ENCODE results near the gene ARHGAP11A. TPM values are rescaled to one million over a fixed set of nuclear protein-coding genes. Genes with fewer than 3 reads are reported as not detected.

The ARHGAP11A gene
- total and polyA plus RNA-seq, 2 of the 8 experiments (the other 6 are each of a cell fraction or from before 2014, with no cell fraction given): 8.1 to 112 TPM

DNA sequence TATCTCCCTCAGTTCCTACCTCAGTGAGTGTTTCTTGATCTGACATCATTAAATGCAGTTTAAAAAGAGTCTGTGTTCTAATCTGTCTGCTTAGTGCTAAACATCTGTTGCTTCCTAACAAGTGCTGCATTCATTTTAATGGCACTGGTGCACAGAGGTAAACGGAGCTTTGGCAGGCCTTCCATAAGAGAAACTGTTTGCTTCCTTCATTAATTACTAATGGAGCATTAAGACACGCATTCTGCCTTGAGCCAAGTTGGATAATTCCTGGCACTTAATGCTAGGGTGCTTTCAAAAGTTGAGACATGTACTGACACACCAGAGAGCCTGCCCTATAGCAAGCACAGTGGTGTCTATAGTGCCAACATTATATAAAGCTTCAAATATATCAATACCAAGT lies 60.9 kb downstream of the ARHGAP11A start:
- H2AFZ ChIP-seq (ENCODE audit: low read length): no peak overlapping the region
- POLR2A ChIA-PET (ENCODE audit: partially characterized antibody): no interaction called here
- H2BK15ac ChIP-seq (ENCODE audit: low read length): no peak overlapping the region
- no peak overlapping the region for H4K8ac ChIP-seq (ENCODE audit: extremely low read depth, insufficient read depth, low read length)
- H3K27ac ChIP-seq (ENCODE audit: low read depth, low read length): no peak overlapping the region
- peaks cover 0 to 6% (median under 1%) of the 10 kb centered on the region in 4 experiments; a peak in 2 of 7 replicates for H3K4me1 ChIP-seq (replicated peaks in 1 of 4; ENCODE audit: control insufficient read depth in 3 of 4, insufficient read depth in 4 of 4, low read length in 3 of 4)
- no peak overlapping the region for H2BK5ac ChIP-seq (ENCODE audit: low read depth, low read length)
- no peak overlapping the region for H2BK12ac ChIP-seq (ENCODE audit: low read depth, low read length)
- FAIRE-seq: no peak
- no peak overlapping the region for H3K9ac ChIP-seq (replicated peaks in 1 of 4; ENCODE audit: extremely low read depth in 1 of 4, low read depth in 3 of 4, low read length in 3 of 4)
- no peaks in the 10 kb centered on the region; the same call in 1 of the 2 replicates for H3K23me2 ChIP-seq (ENCODE audit: low read depth, low read length)
- H3K23ac ChIP-seq (ENCODE audit: insufficient read length): no peak overlapping the region
- H3K4me2 ChIP-seq (ENCODE audit: insufficient read depth in 1 of 2, low read depth in 2 of 2, low read length in 2 of 2): no peak overlapping the region
- no peak overlapping the region for H4K91ac ChIP-seq (replicated peaks; ENCODE audit: insufficient read length, low read length)
- no peaks in the 10 kb centered on the region for H3K36me3 ChIP-seq (ENCODE audit: control insufficient read depth in 2 of 4, insufficient read depth in 4 of 4, low read length in 3 of 4)
- H4K5ac ChIP-seq (ENCODE audit: insufficient read length, low read depth, low read length): no peak overlapping the region
- no peak overlapping the region for H2BK20ac ChIP-seq (ENCODE audit: low read length)
- H3K9me3 ChIP-seq (ENCODE audit: insufficient read depth in 2 of 2, low read depth in 1 of 2, low read length in 1 of 2): no peaks in the 10 kb centered on the region
- H3K27me3 ChIP-seq (replicated peaks in 1 of 4; ENCODE audit: control insufficient read depth in 3 of 4, extremely low read depth in 1 of 4, insufficient read depth in 3 of 4, low read length in 3 of 4): no peaks in the 10 kb centered on the region
- DNase-seq (ENCODE audit: low read depth in 1 of 2, low spot score in 2 of 2): no peak
- WGBS, 2 experiments (ENCODE audit: extremely low coverage in 1 of 2, insufficient coverage in 1 of 2, insufficient read length in 1 of 2, insufficient replicate concordance in 2 of 2, low coverage in 1 of 2, low lambda C conversion rate in 2 of 2, missing lambda C conversion rate in 1 of 2): 88% methylated on average over 2 of the region's 2 CpGs; no CpG with 5 or more reads in 1 of the 2 experiments
- H3K14ac ChIP-seq (ENCODE audit: insufficient read length): no peak overlapping the region
- no peak overlapping the region for H2BK120ac ChIP-seq (replicated peaks; ENCODE audit: low read depth, low read length)
- H4K20me1 ChIP-seq (replicated peaks in 1 of 2; ENCODE audit: control insufficient read depth in 1 of 2, insufficient read depth in 2 of 2, low read length in 2 of 2): no peaks in the 10 kb centered on the region
- no peaks in the 10 kb centered on the region for H3K79me1 ChIP-seq (ENCODE audit: low read depth, low read length)
- H3K18ac ChIP-seq (ENCODE audit: extremely low read depth, low read length): no peak overlapping the region
- H3K4ac ChIP-seq (replicated peaks; ENCODE audit: insufficient read length, low read depth, low read length): no peak overlapping the region
- no peak overlapping the region for H3K56ac ChIP-seq (replicated peaks; ENCODE audit: insufficient read length, low read depth, low read length)
- CTCF ChIA-PET (ENCODE audit: partially characterized antibody): interaction anchor here (0.9 to 1.5 kb wide), 4 partner anchors 10 to 27 kb away, joined by 3 to 5 read pairs (median 4); no protein-coding TSS in a partner anchor
- no peaks in the 10 kb centered on the region for H3K79me2 ChIP-seq (ENCODE audit: control insufficient read depth in 1 of 2, insufficient read depth in 2 of 2, low read length in 2 of 2)
- no peak overlapping the region for H2AK5ac ChIP-seq (ENCODE audit: low read depth, low read length)
- H3K4me3 ChIP-seq (ENCODE audit: extremely low read depth in 1 of 4, insufficient read depth in 2 of 4, low read depth in 3 of 4, low read length in 4 of 4): no peak overlapping the region
- TF ChIP-seq SRF (IDR thresholded peaks at IDR 0.05; ENCODE audit: low read depth, low read length) (no peak), SP4 (IDR thresholded peaks at IDR 0.05; ENCODE audit: low read length) (no peak), MAFK (IDR thresholded peaks at IDR 0.05; ENCODE audit: low read depth, low read length) (no peak), GABPA (IDR thresholded peaks at IDR 0.05; ENCODE audit: borderline replicate concordance, insufficient read depth, low read length) (no peak), NRF1 (IDR thresholded peaks at IDR 0.05; ENCODE audit: low read depth, low read length) (no peak), CTCF (IDR thresholded peaks at IDR 0.05; ENCODE audit: control extremely low read depth in 1 of 3, insufficient read depth in 1 of 3, low read depth in 1 of 3, low read length in 3 of 3) (no peak), SAP30 (IDR thresholded peaks at IDR 0.05; ENCODE audit: insufficient read depth, insufficient replicate concordance, low read length) (no peak), RFX5 (IDR thresholded peaks at IDR 0.05; ENCODE audit: borderline replicate concordance, low read depth, low read length) (no peak), EGR1 (IDR thresholded peaks at IDR 0.05; ENCODE audit: borderline replicate concordance, low read depth, low read length) (no peak), SUZ12 (IDR thresholded peaks at IDR 0.05; ENCODE audit: low read length) (no peak), RXRA (IDR thresholded peaks at IDR 0.05; ENCODE audit: insufficient read depth, low read depth, low read length) (no peak), SIX5 (IDR thresholded peaks at IDR 0.05; ENCODE audit: low read depth, low read length) (no peak)
